Brain pericyte (primary cell): ENCODE data around the gene SPRTN.
A peak's percentile ranks its signal among the peaks of the same experiment; 100 is the strongest.
"Not testable (repeated sequence)": the region's sequence is repeated elsewhere in the genome, so short reads cannot be mapped to it uniquely, and the experiment has no call there.

ENCODE experiments used
- DNase-seq: peaks from one replicate; pipeline ENCODE4 v3.0.0-alpha.2; 2012; ENCODE audit warnings: low read depth, low spot score

Gene SPRTN

GRCh38 chr1:231335663-231336602, 2.2 kb upstream of the SPRTN start:
- DNase-seq = no peak

DNA sequence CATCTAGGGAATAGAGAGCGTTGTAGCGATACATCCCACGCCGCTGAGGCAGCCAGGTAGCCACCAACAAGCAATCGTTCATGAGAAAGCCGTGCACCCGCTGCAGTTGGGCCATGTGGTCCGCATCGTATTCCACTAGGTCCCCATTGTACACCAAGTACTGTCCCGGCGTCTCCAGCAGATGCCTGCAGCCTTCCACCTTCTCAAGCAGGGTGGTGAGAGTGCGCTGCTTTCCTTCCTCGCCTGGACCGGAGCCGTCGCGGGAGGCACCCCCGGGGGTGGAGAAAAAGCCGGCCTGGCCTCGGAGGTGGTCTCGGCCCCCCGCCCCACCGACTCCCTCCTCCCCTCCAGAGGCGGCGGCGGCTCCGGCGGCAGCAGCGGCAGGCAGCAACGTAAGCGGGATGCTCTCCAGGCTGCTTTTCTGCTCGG, 1.0 kb upstream of the SPRTN start:
- DNase-seq = no peak

GRCh38 chr1:231337472-231338269, 422 bp upstream of the SPRTN start, which contains the start of gene EXOC8:
EXOC8 (minus strand) TSS chr1:231337852; CDS start chr1:231337745, 107 bp downstream.
- DNase-seq = peak; percentile 98

GRCh38 chr1:231340328-231341013, 2.4 kb downstream of the SPRTN start:
- no peak for DNase-seq

- DNase-seq = no peak
These were observed 9.9 kb downstream of the SPRTN start for GRCh38 chr1:231347961-231348360.

- no peak for DNase-seq
These were observed 10.3 kb downstream of the SPRTN start for GRCh38 chr1:231348442-231348841.

DNA sequence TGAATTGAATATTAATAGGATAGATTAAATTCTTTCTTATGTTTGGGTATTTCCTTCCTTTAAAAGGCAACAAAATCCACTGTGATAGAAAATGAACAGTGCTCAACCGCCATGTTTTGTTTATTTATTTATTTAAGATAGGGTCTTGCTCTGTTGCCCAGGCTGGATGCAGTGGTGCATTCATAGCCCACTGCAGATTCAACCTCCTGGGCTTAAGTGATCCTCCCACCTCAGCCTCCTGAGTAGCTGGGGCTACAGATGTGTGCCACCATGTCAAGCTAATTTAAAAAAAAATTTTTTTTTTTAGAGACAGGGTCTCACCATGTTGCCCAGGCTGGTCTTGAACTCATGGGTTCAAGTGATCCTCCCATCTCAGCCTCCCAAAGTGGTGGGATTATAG, 10.8 kb downstream of the SPRTN start:
- DNase-seq = not testable (repeated sequence)

- DNase-seq = no peak
These were observed 13.7 kb downstream of the SPRTN start for GRCh38 chr1:231351816-231352215.

DNA sequence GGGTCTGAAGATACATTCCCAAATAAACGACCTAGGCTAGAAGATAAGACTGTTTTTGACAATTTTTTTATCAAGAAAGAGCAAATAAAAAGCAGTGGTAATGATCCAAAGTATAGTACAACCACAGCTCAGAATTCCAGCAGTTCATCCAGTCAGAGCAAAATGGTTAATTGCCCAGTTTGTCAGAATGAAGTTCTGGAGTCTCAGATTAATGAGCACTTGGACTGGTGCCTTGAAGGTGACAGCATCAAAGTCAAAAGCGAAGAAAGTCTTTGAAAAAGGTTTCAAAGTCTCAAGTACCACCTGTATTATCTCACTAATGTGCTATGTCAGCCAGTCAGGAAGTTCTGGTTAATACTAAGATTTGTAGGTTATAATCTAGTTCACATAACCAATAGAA, 15.0 kb downstream of the SPRTN start:
- DNase-seq = no peak

DNA sequence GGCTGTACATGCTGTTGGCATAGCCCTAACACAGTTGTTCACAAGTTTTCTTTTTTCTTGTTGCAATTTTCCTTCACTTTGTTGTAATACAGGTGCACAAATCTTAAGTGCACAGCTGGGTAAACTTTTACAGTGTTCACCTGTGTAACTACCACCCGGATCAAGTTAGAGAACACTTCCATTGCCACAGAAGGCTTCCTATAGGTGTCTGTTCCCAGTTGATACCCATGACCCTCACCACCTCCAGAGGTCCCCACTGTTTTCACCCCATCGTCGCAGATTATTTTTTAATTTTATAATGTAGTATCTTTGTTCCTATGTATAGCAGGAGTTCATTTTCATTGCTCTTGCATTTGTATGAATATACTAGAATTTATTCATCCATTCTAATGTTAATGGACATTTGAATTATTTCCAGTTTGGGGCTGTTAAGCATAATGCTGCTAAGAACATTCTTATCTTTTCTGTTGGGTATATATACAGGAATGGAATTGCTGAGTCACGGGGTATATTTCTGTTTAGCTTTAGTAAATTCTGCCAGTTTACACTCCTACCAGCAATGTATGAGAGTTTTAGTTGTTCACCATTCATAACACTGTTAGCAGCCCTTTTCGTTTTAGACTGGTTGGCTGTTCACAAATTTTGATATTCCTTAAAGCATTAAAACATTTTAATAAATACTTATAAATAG, 16.4 kb downstream of the SPRTN start:
- DNase-seq = no peak

- DNase-seq = no peak
These were observed 17.1 kb downstream of the SPRTN start for GRCh38 chr1:231355171-231355570.

DNA sequence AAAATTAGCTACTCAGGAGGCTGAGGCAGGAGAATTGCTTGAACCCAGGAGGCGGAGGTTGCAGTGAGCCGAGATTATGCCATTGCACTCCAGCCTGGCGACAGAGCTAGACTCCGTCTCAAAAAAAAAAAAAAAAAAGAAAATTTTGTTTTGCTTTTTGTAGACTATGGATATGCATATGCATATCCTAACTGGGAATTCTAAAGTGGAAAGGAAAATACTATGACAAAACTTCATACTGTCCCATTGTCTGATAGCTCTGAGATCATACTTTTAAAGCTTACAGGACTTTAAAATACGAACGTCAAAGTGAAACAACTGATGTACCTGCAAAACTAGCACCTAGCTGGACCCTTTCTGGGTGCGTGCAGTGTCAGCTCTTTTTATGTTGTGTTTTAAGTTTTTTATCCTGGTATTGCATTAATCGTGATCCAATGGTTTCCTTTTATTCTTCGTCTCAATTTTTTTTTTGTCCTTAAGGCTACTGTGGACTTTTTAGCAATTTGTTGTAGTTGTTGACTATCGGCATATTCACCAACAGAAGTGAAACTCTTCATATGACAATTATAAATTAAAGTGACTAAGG, 19.2 kb downstream of the SPRTN start:
- no peak for DNase-seq

DNA sequence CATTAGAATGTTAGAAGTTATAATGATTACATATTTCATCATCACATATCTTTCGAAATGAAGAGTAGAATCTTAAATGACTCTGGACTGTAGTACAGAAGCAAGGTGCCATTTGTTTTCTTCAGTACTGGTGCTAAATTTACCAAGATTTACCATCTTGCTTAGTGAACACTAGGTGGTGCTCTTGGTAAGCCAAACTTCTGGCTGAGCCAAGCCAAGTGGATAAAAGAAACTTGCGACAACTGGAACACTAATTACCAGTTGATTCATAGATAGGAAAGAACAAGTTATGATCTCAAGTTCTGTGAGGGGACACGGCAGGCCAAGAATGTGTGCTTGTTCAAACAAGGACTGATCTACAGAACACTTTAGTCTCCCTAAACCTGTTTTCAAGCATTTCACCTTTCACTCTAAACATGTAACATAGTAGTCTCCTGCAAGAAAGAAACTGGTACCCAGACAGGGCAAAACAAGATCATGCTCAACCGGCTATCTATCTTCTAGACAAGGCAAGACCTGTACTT, 19.8 kb downstream of the SPRTN start:
- DNase-seq = peak; percentile 18

GRCh38 chr1:231359113-231359512, 21.0 kb downstream of the SPRTN start:
- DNase-seq = no peak

- DNase-seq = no peak
These were observed 24.2 kb downstream of the SPRTN start for GRCh38 chr1:231362325-231362724.

- no peak for DNase-seq
These were observed 25.5 kb downstream of the SPRTN start for GRCh38 chr1:231363624-231364023.

DNA sequence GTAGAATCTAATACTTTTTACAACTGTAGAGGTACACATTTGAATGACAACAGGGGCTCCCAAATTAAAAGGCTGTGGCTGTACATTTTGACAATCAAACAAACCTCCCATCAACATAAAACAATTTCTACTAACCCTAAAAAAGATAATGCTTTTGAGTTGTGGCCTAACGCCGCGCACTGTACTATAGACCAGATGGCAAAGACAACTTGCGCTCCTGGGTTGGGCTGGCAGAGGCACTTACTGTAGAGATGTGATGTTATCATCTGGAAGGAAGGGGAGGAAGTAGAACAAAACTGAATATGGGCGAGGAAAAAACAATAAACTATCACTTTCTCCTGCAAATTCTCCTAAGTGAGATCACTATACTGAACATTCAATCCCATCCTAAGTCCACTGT, 26.1 kb downstream of the SPRTN start:
- DNase-seq = no peak

GRCh38 chr1:231369282-231369681, 31.2 kb downstream of the SPRTN start:
- no peak for DNase-seq

GRCh38 chr1:231372501-231372900, 34.4 kb downstream of the SPRTN start:
- DNase-seq = no peak

GRCh38 chr1:231374394-231374793, 36.3 kb downstream of the SPRTN start:
- DNase-seq = no peak

- DNase-seq = no peak
These were observed 38.0 kb downstream of the SPRTN start for GRCh38 chr1:231376101-231376500.
